WTC11 (cell line): ENCODE measurements around the gene BBOF1. TPM values are rescaled to one million over a fixed set of nuclear protein-coding genes. Genes with fewer than 3 reads are reported as not detected.

Experiments used
- ATAC-seq: fragments of 200-7000 bp; cut with Tn5 transposase; 2 replicates; pipeline ENCODE4 v1.10.0; 2021; ENCODE audit warnings: mild to moderate bottlenecking, moderate library complexity
- CTCF ChIA-PET: fragments of 300-600 bp; sonication (Branson Sonifier 250); formaldehyde crosslinking; loops from one replicate; lab custom pipeline; 2021; ENCODE audit warnings: antibody characterized with exemption; lab: Charles Lee
- POLR2A ChIA-PET: fragments of 350-600 bp; sonication (Branson Sonifier 250); formaldehyde crosslinking; loops from one replicate; lab custom pipeline; 2021; ENCODE audit warnings: antibody characterized with exemption; lab: Charles Lee
- DNase-seq: peaks from one replicate; pipeline ENCODE4 v3.0.0; 2021; ENCODE audit warnings: low spot score
- H3K27ac Mint-ChIP-seq: 2 replicates; pipeline ENCODE4 v1.8.0; 2021; ENCODE audit warnings: mixed read lengths
- H3K27me3 Mint-ChIP-seq: 2 replicates; pipeline ENCODE4 v1.8.0; 2021; ENCODE audit warnings: low read depth, mild to moderate bottlenecking, moderate library complexity, mixed read lengths
- H3K36me3 Mint-ChIP-seq: 2 replicates; pipeline ENCODE4 v1.8.0; 2021; ENCODE audit warnings: mixed read lengths
- H3K4me1 Mint-ChIP-seq: 2 replicates; pipeline ENCODE4 v1.8.0; 2022; ENCODE audit warnings: mixed read lengths
- H3K4me3 Mint-ChIP-seq: 2 replicates; pipeline ENCODE4 v1.8.0; 2021; ENCODE audit warnings: mild to moderate bottlenecking, moderate library complexity, mixed read lengths
- H3K9me3 Mint-ChIP-seq: 2 replicates; pipeline ENCODE4 v1.8.0; 2021; ENCODE audit warnings: mixed read lengths
- CBFB ChIP-seq: sonication (generic); formaldehyde crosslinking; IDR thresholded peaks from 2 replicates; pipeline ENCODE4 v1.8.1; 2022; ENCODE audit warnings: mild to moderate bottlenecking, low read depth, missing genetic modification reagents
- ESRRA ChIP-seq: sonication (generic); formaldehyde crosslinking; IDR thresholded peaks from 2 replicates; pipeline ENCODE4 v1.8.1; 2022; ENCODE audit warnings: mild to moderate bottlenecking, missing genetic modification reagents, borderline replicate concordance
- GTF2I ChIP-seq: fragments of 250-450 bp; sonication (Bioruptor Pico); conservative IDR thresholded peaks from 2 replicates; pipeline ENCODE4 v1.4.0; 2021; ENCODE audit warnings: mild to moderate bottlenecking
- MYBL2 ChIP-seq: sonication (generic); formaldehyde crosslinking; IDR thresholded peaks from 2 replicates; pipeline ENCODE4 v1.8.1; 2023; ENCODE audit warnings: mild to moderate bottlenecking, moderate library complexity, missing genetic modification reagents
- NR1H2 ChIP-seq: sonication (generic); formaldehyde crosslinking; IDR thresholded peaks from 2 replicates; pipeline ENCODE4 v1.9.0; 2021; ENCODE audit warnings: mild to moderate bottlenecking, moderate library complexity, missing genetic modification reagents
- OVOL2 ChIP-seq: fragments of 250-450 bp; sonication (Bioruptor Pico); IDR thresholded peaks from 2 replicates; pipeline ENCODE4 v1.9.0; 2021; ENCODE audit warnings: mild to moderate bottlenecking, borderline replicate concordance
- PRRX2 ChIP-seq: fragments of 250-450 bp; sonication (Bioruptor Pico); IDR thresholded peaks from 2 replicates; pipeline ENCODE4 v1.8.0; 2021; ENCODE audit warnings: mild to moderate bottlenecking
- SMAD4 ChIP-seq: sonication (generic); formaldehyde crosslinking; IDR thresholded peaks from 2 replicates; pipeline ENCODE4 v1.8.0; 2022; ENCODE audit warnings: mild to moderate bottlenecking, missing genetic modification reagents
- total RNA-seq: library from RNA; stranded (reverse); gene quantifications from 3 replicates; pipeline ENCODE4 v1.2.3, GENCODE V29; 2021
- TF ChIP-seq, protein P1 (sequence below): sonication (generic); formaldehyde crosslinking; conservative IDR thresholded peaks from 2 replicates; pipeline ENCODE4 v1.8.1; 2023; ENCODE audit warnings: mild to moderate bottlenecking, low read depth, missing genetic modification reagents, moderate library complexity
- TF ChIP-seq, protein P2 (sequence below): sonication (generic); formaldehyde crosslinking; IDR thresholded peaks from 2 replicates; pipeline ENCODE4 v1.8.1; 2023; ENCODE audit warnings: mild to moderate bottlenecking, missing genetic modification reagents, moderate library complexity
- TF ChIP-seq, protein P3 (sequence below): sonication (generic); formaldehyde crosslinking; IDR thresholded peaks from 2 replicates; pipeline ENCODE4 v1.8.0; 2023; ENCODE audit warnings: missing genetic modification reagents, mild to moderate bottlenecking, borderline replicate concordance
- TF ChIP-seq, protein P4 (sequence below): sonication (generic); formaldehyde crosslinking; IDR thresholded peaks from 2 replicates; pipeline ENCODE4 v1.8.0; 2022; ENCODE audit warnings: mild to moderate bottlenecking, missing genetic modification reagents
- TF ChIP-seq, protein P5 (sequence below): sonication (generic); formaldehyde crosslinking; IDR thresholded peaks from 2 replicates; pipeline ENCODE4 v1.8.1; 2022; ENCODE audit warnings: mild to moderate bottlenecking, moderate library complexity, missing genetic modification reagents
- TF ChIP-seq, protein P6 (sequence below): sonication (generic); formaldehyde crosslinking; IDR thresholded peaks from 2 replicates; pipeline ENCODE4 v1.8.1; 2023; ENCODE audit warnings: mild to moderate bottlenecking, missing genetic modification reagents, borderline replicate concordance
- TF ChIP-seq, protein P7 (sequence below): fragments of 250-450 bp; sonication (Bioruptor Pico); IDR thresholded peaks from 2 replicates; pipeline ENCODE4 v1.9.0; 2021; ENCODE audit warnings: moderate library complexity, mild to moderate bottlenecking, inconsistent platforms, borderline replicate concordance

Gene BBOF1
- total RNA-seq, 1 experiment from 2014 or later: 0.98 TPM

DNA sequence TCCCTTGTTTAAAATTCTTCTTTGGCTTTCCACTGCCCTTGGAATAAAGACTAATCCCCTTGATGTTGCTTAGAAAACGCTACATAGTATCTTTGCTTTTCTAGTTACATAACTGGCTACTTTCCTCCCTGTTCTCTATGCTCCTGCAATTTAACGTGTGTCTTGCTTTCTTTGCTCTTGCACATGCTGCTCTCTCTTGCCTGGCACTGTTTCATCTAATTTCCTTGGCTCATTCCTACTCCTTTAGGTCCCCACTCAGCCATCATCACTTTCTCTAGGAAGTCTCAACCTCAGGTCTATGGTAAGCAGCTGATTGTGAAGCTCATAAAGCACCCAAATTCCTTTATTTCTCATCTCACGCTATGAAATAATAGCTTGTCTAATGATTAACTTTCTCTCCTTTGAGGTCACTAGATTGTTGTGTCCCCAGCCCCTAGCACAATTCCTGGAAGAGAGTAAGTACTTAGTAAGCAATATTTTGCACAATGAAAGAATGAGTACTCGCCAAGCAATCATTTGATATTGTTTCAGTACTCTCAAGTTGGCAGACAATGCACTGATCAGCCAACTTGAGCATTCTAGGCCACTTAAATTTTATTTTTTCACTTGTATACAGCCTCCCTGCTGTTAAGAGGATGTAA is 61.8 kb downstream of the BBOF1 start (continued):
- TF ChIP-seq, protein P1, sequence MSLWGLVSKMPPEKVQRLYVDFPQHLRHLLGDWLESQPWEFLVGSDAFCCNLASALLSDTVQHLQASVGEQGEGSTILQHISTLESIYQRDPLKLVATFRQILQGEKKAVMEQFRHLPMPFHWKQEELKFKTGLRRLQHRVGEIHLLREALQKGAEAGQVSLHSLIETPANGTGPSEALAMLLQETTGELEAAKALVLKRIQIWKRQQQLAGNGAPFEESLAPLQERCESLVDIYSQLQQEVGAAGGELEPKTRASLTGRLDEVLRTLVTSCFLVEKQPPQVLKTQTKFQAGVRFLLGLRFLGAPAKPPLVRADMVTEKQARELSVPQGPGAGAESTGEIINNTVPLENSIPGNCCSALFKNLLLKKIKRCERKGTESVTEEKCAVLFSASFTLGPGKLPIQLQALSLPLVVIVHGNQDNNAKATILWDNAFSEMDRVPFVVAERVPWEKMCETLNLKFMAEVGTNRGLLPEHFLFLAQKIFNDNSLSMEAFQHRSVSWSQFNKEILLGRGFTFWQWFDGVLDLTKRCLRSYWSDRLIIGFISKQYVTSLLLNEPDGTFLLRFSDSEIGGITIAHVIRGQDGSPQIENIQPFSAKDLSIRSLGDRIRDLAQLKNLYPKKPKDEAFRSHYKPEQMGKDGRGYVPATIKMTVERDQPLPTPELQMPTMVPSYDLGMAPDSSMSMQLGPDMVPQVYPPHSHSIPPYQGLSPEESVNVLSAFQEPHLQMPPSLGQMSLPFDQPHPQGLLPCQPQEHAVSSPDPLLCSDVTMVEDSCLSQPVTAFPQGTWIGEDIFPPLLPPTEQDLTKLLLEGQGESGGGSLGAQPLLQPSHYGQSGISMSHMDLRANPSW (CRISPR knock-in tag): no peak
- no peak for TF ChIP-seq ESRRA (CRISPR knock-in tag)
- no peak for TF ChIP-seq OVOL2 (CRISPR knock-in tag)
- TF ChIP-seq, protein P2, sequence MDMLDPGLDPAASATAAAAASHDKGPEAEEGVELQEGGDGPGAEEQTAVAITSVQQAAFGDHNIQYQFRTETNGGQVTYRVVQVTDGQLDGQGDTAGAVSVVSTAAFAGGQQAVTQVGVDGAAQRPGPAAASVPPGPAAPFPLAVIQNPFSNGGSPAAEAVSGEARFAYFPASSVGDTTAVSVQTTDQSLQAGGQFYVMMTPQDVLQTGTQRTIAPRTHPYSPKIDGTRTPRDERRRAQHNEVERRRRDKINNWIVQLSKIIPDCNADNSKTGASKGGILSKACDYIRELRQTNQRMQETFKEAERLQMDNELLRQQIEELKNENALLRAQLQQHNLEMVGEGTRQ: no peak
- TF ChIP-seq CBFB (CRISPR knock-in tag): no peak

DNA sequence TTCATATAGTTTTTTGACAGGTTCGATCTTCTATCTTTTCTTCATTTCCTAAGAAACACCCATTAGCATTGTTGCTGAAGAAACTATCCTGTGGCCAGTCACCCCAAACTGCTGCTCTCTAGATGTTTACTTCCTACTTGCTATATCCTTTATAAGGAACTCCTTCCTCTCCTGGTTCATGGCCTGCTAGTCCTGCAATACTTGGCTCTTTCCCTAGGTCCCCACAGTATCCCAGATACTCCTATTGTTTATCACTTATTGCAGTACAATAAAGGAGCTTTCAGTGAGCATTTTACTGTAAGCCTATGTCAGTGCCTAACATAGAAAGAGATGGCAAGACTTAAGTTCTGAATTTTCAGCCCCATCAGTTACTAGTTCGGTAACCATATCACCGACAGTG is 62.3 kb downstream of the BBOF1 start:
- ATAC-seq: no peak
- no peak for DNase-seq
- ChIA-PET POLR2A (no interaction called here), CTCF (no interaction called here)
- H3K4me1 Mint-ChIP-seq: peaks cover 14% of the 10 kb centered on the region
- H3K36me3 Mint-ChIP-seq: no peaks in the 10 kb centered on the region
- TF ChIP-seq, protein P3, sequence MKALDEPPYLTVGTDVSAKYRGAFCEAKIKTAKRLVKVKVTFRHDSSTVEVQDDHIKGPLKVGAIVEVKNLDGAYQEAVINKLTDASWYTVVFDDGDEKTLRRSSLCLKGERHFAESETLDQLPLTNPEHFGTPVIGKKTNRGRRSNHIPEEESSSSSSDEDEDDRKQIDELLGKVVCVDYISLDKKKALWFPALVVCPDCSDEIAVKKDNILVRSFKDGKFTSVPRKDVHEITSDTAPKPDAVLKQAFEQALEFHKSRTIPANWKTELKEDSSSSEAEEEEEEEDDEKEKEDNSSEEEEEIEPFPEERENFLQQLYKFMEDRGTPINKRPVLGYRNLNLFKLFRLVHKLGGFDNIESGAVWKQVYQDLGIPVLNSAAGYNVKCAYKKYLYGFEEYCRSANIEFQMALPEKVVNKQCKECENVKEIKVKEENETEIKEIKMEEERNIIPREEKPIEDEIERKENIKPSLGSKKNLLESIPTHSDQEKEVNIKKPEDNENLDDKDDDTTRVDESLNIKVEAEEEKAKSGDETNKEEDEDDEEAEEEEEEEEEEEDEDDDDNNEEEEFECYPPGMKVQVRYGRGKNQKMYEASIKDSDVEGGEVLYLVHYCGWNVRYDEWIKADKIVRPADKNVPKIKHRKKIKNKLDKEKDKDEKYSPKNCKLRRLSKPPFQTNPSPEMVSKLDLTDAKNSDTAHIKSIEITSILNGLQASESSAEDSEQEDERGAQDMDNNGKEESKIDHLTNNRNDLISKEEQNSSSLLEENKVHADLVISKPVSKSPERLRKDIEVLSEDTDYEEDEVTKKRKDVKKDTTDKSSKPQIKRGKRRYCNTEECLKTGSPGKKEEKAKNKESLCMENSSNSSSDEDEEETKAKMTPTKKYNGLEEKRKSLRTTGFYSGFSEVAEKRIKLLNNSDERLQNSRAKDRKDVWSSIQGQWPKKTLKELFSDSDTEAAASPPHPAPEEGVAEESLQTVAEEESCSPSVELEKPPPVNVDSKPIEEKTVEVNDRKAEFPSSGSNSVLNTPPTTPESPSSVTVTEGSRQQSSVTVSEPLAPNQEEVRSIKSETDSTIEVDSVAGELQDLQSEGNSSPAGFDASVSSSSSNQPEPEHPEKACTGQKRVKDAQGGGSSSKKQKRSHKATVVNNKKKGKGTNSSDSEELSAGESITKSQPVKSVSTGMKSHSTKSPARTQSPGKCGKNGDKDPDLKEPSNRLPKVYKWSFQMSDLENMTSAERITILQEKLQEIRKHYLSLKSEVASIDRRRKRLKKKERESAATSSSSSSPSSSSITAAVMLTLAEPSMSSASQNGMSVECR (CRISPR knock-in tag): no peak
- TF ChIP-seq MYBL2 (no peak), SMAD4 (CRISPR knock-in tag) (no peak), NR1H2 (CRISPR knock-in tag) (no peak), PRRX2 (CRISPR knock-in tag) (no peak), GTF2I (CRISPR knock-in tag) (no peak)
- TF ChIP-seq, protein P4, sequence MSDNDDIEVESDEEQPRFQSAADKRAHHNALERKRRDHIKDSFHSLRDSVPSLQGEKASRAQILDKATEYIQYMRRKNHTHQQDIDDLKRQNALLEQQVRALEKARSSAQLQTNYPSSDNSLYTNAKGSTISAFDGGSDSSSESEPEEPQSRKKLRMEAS (CRISPR knock-in tag): no peak
- TF ChIP-seq, protein P5, sequence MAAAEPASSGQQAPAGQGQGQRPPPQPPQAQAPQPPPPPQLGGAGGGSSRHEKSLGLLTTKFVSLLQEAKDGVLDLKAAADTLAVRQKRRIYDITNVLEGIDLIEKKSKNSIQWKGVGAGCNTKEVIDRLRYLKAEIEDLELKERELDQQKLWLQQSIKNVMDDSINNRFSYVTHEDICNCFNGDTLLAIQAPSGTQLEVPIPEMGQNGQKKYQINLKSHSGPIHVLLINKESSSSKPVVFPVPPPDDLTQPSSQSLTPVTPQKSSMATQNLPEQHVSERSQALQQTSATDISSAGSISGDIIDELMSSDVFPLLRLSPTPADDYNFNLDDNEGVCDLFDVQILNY (CRISPR knock-in tag): no peak
- TF ChIP-seq, protein P6, sequence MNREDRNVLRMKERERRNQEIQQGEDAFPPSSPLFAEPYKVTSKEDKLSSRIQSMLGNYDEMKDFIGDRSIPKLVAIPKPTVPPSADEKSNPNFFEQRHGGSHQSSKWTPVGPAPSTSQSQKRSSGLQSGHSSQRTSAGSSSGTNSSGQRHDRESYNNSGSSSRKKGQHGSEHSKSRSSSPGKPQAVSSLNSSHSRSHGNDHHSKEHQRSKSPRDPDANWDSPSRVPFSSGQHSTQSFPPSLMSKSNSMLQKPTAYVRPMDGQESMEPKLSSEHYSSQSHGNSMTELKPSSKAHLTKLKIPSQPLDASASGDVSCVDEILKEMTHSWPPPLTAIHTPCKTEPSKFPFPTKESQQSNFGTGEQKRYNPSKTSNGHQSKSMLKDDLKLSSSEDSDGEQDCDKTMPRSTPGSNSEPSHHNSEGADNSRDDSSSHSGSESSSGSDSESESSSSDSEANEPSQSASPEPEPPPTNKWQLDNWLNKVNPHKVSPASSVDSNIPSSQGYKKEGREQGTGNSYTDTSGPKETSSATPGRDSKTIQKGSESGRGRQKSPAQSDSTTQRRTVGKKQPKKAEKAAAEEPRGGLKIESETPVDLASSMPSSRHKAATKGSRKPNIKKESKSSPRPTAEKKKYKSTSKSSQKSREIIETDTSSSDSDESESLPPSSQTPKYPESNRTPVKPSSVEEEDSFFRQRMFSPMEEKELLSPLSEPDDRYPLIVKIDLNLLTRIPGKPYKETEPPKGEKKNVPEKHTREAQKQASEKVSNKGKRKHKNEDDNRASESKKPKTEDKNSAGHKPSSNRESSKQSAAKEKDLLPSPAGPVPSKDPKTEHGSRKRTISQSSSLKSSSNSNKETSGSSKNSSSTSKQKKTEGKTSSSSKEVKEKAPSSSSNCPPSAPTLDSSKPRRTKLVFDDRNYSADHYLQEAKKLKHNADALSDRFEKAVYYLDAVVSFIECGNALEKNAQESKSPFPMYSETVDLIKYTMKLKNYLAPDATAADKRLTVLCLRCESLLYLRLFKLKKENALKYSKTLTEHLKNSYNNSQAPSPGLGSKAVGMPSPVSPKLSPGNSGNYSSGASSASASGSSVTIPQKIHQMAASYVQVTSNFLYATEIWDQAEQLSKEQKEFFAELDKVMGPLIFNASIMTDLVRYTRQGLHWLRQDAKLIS (CRISPR knock-in tag): no peak
- TF ChIP-seq, protein P7, sequence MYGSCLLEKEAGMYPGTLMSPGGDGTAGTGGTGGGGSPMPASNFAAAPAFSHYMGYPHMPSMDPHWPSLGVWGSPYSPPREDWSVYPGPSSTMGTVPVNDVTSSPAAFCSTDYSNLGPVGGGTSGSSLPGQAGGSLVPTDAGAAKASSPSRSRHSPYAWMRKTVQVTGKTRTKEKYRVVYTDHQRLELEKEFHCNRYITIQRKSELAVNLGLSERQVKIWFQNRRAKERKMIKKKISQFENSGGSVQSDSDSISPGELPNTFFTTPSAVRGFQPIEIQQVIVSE (CRISPR knock-in tag): no peak
- H3K9me3 Mint-ChIP-seq: no peaks in the 10 kb centered on the region
- H3K27me3 Mint-ChIP-seq: no peaks in the 10 kb centered on the region
- H3K4me3 Mint-ChIP-seq: no peak overlapping the region
- H3K27ac Mint-ChIP-seq: no peak overlapping the region
